ENCODE results near the gene MEDAG.

DNA sequence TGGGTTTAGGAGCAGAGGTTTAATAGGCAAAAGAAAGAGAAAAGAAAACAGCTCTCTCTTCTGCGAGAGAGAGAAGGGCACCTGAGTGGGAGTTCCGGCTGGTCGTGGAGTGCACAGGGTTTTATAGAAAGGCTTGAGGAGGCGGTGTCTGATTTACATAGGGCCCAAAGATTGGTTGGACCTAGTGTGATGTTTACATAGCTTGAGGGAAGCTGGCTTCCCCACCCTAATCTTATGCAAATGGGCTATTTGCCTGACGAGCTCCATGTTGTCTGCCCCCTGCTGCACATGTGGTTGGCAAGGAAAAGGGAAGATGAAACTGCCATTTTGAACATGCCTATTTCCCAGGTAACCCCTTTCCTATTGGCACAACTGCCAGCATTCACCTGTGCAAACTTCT is 21.5 kb upstream of the MEDAG start:
- TF ChIP-seq, protein P1, sequence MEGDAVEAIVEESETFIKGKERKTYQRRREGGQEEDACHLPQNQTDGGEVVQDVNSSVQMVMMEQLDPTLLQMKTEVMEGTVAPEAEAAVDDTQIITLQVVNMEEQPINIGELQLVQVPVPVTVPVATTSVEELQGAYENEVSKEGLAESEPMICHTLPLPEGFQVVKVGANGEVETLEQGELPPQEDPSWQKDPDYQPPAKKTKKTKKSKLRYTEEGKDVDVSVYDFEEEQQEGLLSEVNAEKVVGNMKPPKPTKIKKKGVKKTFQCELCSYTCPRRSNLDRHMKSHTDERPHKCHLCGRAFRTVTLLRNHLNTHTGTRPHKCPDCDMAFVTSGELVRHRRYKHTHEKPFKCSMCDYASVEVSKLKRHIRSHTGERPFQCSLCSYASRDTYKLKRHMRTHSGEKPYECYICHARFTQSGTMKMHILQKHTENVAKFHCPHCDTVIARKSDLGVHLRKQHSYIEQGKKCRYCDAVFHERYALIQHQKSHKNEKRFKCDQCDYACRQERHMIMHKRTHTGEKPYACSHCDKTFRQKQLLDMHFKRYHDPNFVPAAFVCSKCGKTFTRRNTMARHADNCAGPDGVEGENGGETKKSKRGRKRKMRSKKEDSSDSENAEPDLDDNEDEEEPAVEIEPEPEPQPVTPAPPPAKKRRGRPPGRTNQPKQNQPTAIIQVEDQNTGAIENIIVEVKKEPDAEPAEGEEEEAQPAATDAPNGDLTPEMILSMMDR (IDR thresholded peaks at IDR 0.05), result no peak
- no peak for TF ChIP-seq POLR2A (IDR thresholded peaks at IDR 0.05; ENCODE audit: low read depth)
- no peak for TF ChIP-seq EP300 (IDR thresholded peaks at IDR 0.05)
- no peak for TF ChIP-seq POLR2AphosphoS5 (IDR thresholded peaks at IDR 0.05)
